GM12865 (cell line): Measurements from ENCODE around the gene MRPL3.
"Not testable (repeated sequence)": the region's sequence is repeated elsewhere in the genome, so short reads cannot be mapped to it uniquely, and the experiment has no call there.

Source experiments
- DNase-seq: peaks from one replicate; pipeline ENCODE4 v3.0.0; 2010; ENCODE audit warnings: low read depth
- H3K4me3 ChIP-seq: 2 replicates; pipeline ENCODE4 v1.5.1; 2011; ENCODE audit warnings: mild to moderate bottlenecking, low read depth, low read length, control low read depth
- TF ChIP-seq, protein P1 (sequence below): IDR thresholded peaks from 2 replicates; pipeline ENCODE4 v1.5.1; 2011; ENCODE audit warnings: low read length, control low read depth, low read depth, inconsistent platforms; ENCODE audit not compliant: insufficient read depth; ENCODE audit errors: missing control alignments

Gene MRPL3

DNA sequence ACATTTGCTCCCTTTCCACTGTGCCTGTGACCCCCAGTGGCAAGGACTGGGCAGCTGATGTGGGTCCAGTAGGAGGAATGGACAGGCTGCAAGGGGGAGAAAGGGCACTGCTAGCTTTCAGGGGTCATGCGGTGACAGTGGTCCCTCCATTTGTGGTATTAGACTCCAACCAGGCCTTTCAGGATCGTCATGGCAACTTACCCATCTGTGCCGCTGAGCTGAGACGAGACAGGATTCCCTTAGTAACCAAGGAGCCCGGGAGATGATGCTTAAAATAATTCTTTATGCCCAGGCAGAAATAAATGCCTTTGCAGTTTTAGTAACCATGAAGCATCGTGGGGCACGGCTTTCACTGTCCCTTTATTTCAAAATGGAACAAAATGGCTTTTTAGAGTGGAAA is 15.9 kb upstream of the MRPL3 start:
- no peak overlapping the region for H3K4me3 ChIP-seq
- DNase-seq, result no peak
- TF ChIP-seq, protein P1, sequence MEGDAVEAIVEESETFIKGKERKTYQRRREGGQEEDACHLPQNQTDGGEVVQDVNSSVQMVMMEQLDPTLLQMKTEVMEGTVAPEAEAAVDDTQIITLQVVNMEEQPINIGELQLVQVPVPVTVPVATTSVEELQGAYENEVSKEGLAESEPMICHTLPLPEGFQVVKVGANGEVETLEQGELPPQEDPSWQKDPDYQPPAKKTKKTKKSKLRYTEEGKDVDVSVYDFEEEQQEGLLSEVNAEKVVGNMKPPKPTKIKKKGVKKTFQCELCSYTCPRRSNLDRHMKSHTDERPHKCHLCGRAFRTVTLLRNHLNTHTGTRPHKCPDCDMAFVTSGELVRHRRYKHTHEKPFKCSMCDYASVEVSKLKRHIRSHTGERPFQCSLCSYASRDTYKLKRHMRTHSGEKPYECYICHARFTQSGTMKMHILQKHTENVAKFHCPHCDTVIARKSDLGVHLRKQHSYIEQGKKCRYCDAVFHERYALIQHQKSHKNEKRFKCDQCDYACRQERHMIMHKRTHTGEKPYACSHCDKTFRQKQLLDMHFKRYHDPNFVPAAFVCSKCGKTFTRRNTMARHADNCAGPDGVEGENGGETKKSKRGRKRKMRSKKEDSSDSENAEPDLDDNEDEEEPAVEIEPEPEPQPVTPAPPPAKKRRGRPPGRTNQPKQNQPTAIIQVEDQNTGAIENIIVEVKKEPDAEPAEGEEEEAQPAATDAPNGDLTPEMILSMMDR, result no peak

DNA sequence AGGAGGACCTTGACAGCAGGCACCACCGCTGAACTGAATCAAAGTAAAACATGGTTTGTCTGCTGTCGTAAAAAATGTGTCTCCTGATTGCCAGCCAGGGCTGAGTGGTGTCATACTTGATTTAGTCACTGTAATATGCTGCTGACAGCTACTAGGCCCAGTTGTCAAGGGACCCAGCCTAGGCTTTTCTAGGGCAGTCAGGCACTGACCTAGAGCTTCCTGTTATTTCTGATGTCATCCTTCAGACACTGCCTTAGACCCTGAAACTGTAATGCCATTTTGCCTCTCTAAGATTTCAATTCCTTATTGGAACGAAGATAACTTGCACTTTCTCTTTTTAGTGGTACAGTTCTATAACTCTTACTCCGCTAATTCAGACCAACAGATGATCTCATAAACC is 2.6 kb upstream of the MRPL3 start:
- peak; percentile 5 for DNase-seq
- TF ChIP-seq, protein P1, result no peak
- no peak overlapping the region for H3K4me3 ChIP-seq

DNA sequence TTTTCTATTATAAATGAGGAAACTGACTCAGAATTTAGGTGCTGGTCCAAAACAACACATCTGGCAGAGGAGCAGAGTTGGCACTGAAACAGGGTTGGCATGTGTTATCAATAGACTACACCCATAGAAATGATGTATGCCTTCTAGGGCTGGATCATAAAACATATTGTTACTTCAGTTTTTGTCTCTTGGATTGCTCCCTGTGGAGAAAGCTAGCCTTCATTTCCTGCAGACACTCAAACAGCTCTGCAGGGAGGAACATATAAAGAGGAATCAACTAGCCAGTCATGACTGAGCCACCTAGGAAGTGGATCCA is 507 bp upstream of the MRPL3 start:
- TF ChIP-seq, protein P1, result no peak
- H3K4me3 ChIP-seq, result peak overlapping the region; percentile 73
- DNase-seq, result no peak

DNA sequence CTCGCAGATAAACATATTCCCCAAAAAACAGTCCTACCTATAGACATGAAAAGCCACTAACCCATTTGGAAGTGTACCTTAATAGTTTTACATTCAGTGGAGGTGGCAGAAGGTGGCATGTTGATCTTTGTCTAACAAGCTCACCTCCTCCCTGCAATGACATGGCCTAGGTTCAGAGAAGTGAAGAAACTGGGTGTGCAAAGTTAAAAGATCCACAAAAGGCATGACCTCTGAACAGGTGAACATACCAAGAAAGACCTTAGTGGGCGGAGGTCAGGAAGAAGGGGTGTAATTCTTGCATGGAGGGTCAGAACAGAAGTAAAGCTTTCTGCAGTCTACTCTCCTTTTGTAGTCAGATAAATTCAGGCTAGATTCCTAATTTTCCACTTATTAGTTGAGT is 822 bp downstream of the MRPL3 start:
- DNase-seq, result peak; percentile 23
- TF ChIP-seq, protein P1, result no peak
- peak overlapping the region; percentile 73 for H3K4me3 ChIP-seq

DNA sequence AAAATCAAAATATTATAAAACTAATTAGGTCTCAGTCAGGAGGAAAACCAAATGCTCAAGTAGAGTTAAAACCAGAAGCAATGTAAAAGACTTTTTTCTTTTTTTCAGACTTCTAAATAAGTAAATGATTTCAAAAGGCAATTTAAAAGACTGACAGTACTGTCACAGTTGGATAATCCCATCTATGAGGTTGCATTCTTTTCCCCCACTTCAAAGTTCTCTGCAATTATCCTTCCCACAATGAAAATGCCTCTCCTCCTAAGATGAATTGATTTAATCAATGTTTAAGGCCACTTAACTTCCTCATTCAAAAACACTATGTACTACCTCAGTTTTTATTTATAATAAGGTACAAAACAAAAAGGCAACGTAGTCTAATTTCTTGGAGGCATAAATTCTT is 8.1 kb downstream of the MRPL3 start:
- DNase-seq, result no peak
- TF ChIP-seq, protein P1, result no peak
- H3K4me3 ChIP-seq, result no peak overlapping the region

DNA sequence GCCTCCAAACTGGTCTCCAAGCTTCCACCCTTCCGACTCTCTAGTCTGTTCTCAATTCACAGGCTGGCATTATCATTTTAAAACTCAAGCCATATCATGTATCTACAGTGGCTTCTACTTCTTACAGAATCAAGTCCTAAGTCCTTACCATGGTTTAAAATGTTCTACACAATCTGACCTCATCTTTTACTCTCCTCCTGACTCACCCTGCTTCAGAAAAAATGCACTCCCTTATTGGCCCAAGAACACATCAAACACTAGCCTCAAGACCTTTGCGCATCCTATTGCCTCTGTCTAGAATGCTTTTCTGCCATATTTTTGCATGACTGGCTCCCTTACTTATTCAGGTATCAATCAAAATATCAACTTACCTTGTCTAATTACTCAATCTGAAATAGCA is 11.0 kb downstream of the MRPL3 start:
- no peak for DNase-seq
- TF ChIP-seq, protein P1, result no peak

DNA sequence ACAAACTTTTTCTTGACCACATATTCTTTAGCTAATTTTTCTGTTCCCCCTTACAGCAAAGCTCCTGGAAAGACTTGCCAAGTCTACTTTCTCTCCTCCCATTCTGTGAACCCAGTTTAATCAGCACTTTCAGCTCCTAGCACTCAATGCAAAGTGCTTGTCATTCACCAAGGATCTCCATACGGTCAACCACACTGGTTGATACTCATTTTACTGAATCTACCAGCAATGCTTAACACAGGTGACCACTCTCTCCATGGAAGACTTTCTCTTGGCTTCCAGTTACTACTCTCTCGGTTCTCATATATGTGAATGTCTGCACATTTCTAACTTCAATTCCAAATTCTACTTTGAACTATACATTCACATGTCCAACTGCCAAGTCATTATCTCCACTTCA is 11.7 kb downstream of the MRPL3 start:
- no peak for DNase-seq
- TF ChIP-seq, protein P1, result no peak
- no peak overlapping the region for H3K4me3 ChIP-seq

More for the DNA sequence above, 11.0 kb downstream of the MRPL3 start:
- H3K4me3 ChIP-seq, result no peak overlapping the region

DNA sequence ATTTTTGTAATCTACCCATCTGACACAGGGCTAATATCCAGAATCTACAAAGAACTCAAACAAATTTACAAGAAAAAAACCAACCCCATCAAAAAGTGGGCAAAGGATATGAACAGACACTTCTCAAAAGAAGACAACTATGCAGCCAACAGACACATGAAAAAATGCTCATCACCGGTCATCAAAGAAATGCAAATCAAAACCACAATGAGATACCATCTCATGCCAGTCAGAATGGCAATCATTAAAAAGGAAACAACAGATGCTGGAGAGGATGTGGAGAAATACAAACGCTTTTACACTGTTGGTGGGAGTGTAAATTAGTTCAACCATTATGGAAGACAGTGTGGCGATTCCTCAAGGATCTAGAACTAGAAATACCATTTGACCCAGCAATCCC is 16.2 kb downstream of the MRPL3 start:
- DNase-seq, H3K4me3 ChIP-seq: not testable (repeated sequence)
